Neural progenitor cell (in vitro differentiated cells): ENCODE measurements around the gene PEX16. TPM values are rescaled to one million over a fixed set of nuclear protein-coding genes. Genes with fewer than 3 reads are reported as not detected.

Source experiments
- DNase-seq: peaks from one replicate; pipeline ENCODE4 v3.0.0-alpha.2; 2016; ENCODE audit warnings: low spot score
- H2AFZ ChIP-seq: fragments of 200-600 bp; sonication (generic); replicated peaks from 2 replicates; pipeline ENCODE4 v1.6.1; 2016; ENCODE audit warnings: antibody characterized with exemption
- H3F3A ChIP-seq: fragments of 200-600 bp; sonication (generic); 2 replicates; pipeline ENCODE4 v1.6.1; 2016; ENCODE audit warnings: antibody characterized with exemption, low read depth
- H3K27ac ChIP-seq: fragments of 200-600 bp; sonication (generic); 2 replicates; pipeline ENCODE4 v1.5.1; 2016; ENCODE audit warnings: mild to moderate bottlenecking
- H3K27me3 ChIP-seq: fragments of 200-600 bp; sonication (generic); 2 replicates; pipeline ENCODE4 v1.6.1; 2016; ENCODE audit warnings: mild to moderate bottlenecking, moderate library complexity
- H3K36me3 ChIP-seq: fragments of 200-600 bp; sonication (generic); 2 replicates; pipeline ENCODE4 v1.5.1; 2016
- H3K4me1 ChIP-seq: fragments of 200-600 bp; sonication (generic); 2 replicates; pipeline ENCODE4 v1.6.1; 2016; ENCODE audit warnings: mixed run types
- H3K4me2 ChIP-seq: fragments of 200-600 bp; sonication (generic); 2 replicates; pipeline ENCODE4 v1.6.1; 2016
- H3K4me3 ChIP-seq: fragments of 200-600 bp; sonication (generic); 2 replicates; pipeline ENCODE4 v1.5.1; 2016
- H3K79me2 ChIP-seq: fragments of 200-600 bp; sonication (generic); 2 replicates; pipeline ENCODE4 v1.6.1; 2016; ENCODE audit warnings: low read depth
- H3K9ac ChIP-seq: fragments of 200-600 bp; sonication (generic); 2 replicates; pipeline ENCODE4 v1.6.1; 2016
- H3K9me3 ChIP-seq: fragments of 200-600 bp; sonication (generic); 2 replicates; pipeline ENCODE4 v1.5.1; 2016; ENCODE audit warnings: low read depth
- H4K20me1 ChIP-seq: fragments of 200-600 bp; sonication (generic); 2 replicates; pipeline ENCODE4 v1.6.1; 2016; ENCODE audit warnings: low read depth
- H3K27ac Mint-ChIP-seq: 3 replicates; pipeline ENCODE4 v1.8.0; 2021; ENCODE audit warnings: mixed read lengths
- H3K27me3 Mint-ChIP-seq: 2 replicates; pipeline ENCODE4 v1.8.0; 2022; ENCODE audit warnings: low read depth, mild to moderate bottlenecking, inconsistent platforms, moderate library complexity, mixed read lengths; ENCODE audit not compliant: insufficient read depth
- H3K36me3 Mint-ChIP-seq: 3 replicates; pipeline ENCODE4 v1.8.0; 2021; ENCODE audit warnings: mixed read lengths
- H3K4me1 Mint-ChIP-seq: 3 replicates; pipeline ENCODE4 v1.8.0; 2021; ENCODE audit warnings: mixed read lengths
- H3K4me3 Mint-ChIP-seq: 3 replicates; pipeline ENCODE4 v1.8.0; 2021; ENCODE audit warnings: mild to moderate bottlenecking, moderate library complexity, mixed read lengths
- H3K9me3 Mint-ChIP-seq: 3 replicates; pipeline ENCODE4 v1.8.0; 2020; ENCODE audit warnings: mixed read lengths
- CTCF ChIP-seq: fragments of 200-600 bp; sonication (generic); IDR thresholded peaks from 2 replicates; pipeline ENCODE4 v1.5.1; 2017; ENCODE audit warnings: antibody characterized with exemption, mild to moderate bottlenecking
- EZH2 ChIP-seq: fragments of 200-600 bp; sonication (generic); IDR thresholded peaks from 2 replicates; pipeline ENCODE4 v1.6.1; 2017; ENCODE audit warnings: antibody characterized with exemption, mild to moderate bottlenecking, moderate library complexity
- EZH2phosphoT487 ChIP-seq: fragments of 200-600 bp; sonication (generic); IDR thresholded peaks from 2 replicates; pipeline ENCODE4 v1.6.1; 2017; ENCODE audit warnings: antibody characterized with exemption
- total RNA-seq: library from RNA; depleted of rRNA; stranded (reverse); fragments of >200 nt; gene quantifications from 2 replicates; pipeline ENCODE4 v1.2.3, GENCODE V29; 2015; ENCODE audit warnings: low replicate concordance

PEX16 gene
- total RNA-seq, 1 donor from 2014 or later = 11.6 TPM

- H3K4me1 ChIP-seq = peaks cover 3% of the 10 kb centered on the region
- peaks cover 11% of the 10 kb centered on the region for H3K27me3 ChIP-seq
- peak overlapping the region; percentile 64 for H2AFZ ChIP-seq
- peak; percentile 64 for DNase-seq
- peaks cover 12% of the 10 kb centered on the region for H3F3A ChIP-seq
- Mint-ChIP-seq H3K36me3 (peaks cover 4% of the 10 kb centered on the region), H3K4me1 (peaks cover 9% of the 10 kb centered on the region), H3K27ac (no peak overlapping the region), H3K27me3 (peaks cover 11% of the 10 kb centered on the region), H3K4me3 (peak overlapping the region; percentile 74), H3K9me3 (no peaks in the 10 kb centered on the region)
- no peaks in the 10 kb centered on the region for H3K9me3 ChIP-seq
- TF ChIP-seq EZH2phosphoT487 = no peak
- TF ChIP-seq EZH2 = peak; percentile 28
- H3K9ac ChIP-seq = no peak overlapping the region
- peaks cover 40% of the 10 kb centered on the region for H4K20me1 ChIP-seq
- no peak overlapping the region for H3K27ac ChIP-seq
- H3K4me3 ChIP-seq = peak overlapping the region; percentile 67
- H3K79me2 ChIP-seq = no peaks in the 10 kb centered on the region
- peak overlapping the region; percentile 91 for H3K4me2 ChIP-seq
- no peaks in the 10 kb centered on the region for H3K36me3 ChIP-seq
Observed at GRCh38 chr11:45885921-45886721, 31.6 kb downstream of the PEX16 start.

GRCh38 chr11:45885274-45885920 lies 32.3 kb downstream of the PEX16 start, which contains the start of gene MAPK8IP1:
TSS of gene MAPK8IP1 (plus strand) at chr11:45885651. CDS start at chr11:45885821, 170 bp downstream.
- H3K27me3 ChIP-seq = peaks cover 11% of the 10 kb centered on the region
- peak; percentile 94 for DNase-seq
- H3F3A ChIP-seq = peaks cover 12% of the 10 kb centered on the region
- no peaks in the 10 kb centered on the region for H3K9me3 ChIP-seq
- peaks cover 40% of the 10 kb centered on the region for H4K20me1 ChIP-seq
- Mint-ChIP-seq H3K4me1 (peaks cover 9% of the 10 kb centered on the region), H3K4me3 (peak within 1 kb of the TSS; percentile 79), H3K27me3 (peaks cover 11% of the 10 kb centered on the region), H3K27ac (no peak within 1 kb of the TSS), H3K9me3 (no peaks in the 10 kb centered on the region), H3K36me3 (peaks cover 4% of the 10 kb centered on the region)
- H3K27ac ChIP-seq = no peak within 1 kb of the TSS
- H3K9ac ChIP-seq = no peak within 1 kb of the TSS
- no peaks in the 10 kb centered on the region for H3K36me3 ChIP-seq
- peak within 1 kb of the TSS; percentile 91 for H3K4me2 ChIP-seq
- H2AFZ ChIP-seq = peak within 1 kb of the TSS; percentile 64
- H3K79me2 ChIP-seq = no peaks in the 10 kb centered on the region
- H3K4me3 ChIP-seq = peak within 1 kb of the TSS; percentile 67
- peaks cover 3% of the 10 kb centered on the region for H3K4me1 ChIP-seq
- TF ChIP-seq CTCF (peak; percentile 24), EZH2phosphoT487 (no peak)

- Histone ChIP-seq H3K4me3 (no peak overlapping the region), H3K36me3 (no peaks in the 10 kb centered on the region), H2AFZ (no peak overlapping the region), H3K79me2 (no peaks in the 10 kb centered on the region), H3F3A (peaks cover 12% of the 10 kb centered on the region), H3K27me3 (peaks cover 11% of the 10 kb centered on the region), H3K4me2 (no peak overlapping the region), H3K27ac (no peak overlapping the region), H3K9me3 (no peaks in the 10 kb centered on the region), H4K20me1 (peaks cover 40% of the 10 kb centered on the region), H3K9ac (no peak overlapping the region), H3K4me1 (peaks cover 3% of the 10 kb centered on the region)
- Mint-ChIP-seq H3K4me1 (peaks cover 9% of the 10 kb centered on the region), H3K27ac (no peak overlapping the region), H3K4me3 (peak overlapping the region; percentile 79), H3K36me3 (peaks cover 4% of the 10 kb centered on the region), H3K9me3 (no peaks in the 10 kb centered on the region), H3K27me3 (peaks cover 11% of the 10 kb centered on the region)
- no peak for DNase-seq
- no peak for TF ChIP-seq CTCF
- no peak for TF ChIP-seq EZH2
- TF ChIP-seq EZH2phosphoT487 = no peak
Observed at GRCh38 chr11:45884596-45885185, 33.0 kb downstream of the PEX16 start.
